Loucy (cell line): ENCODE data around the gene NEIL1.

Source experiments
- H2AFZ ChIP-seq: fragments of 200-600 bp; sonication (generic); 2 replicates; pipeline ENCODE4 v1.6.0; 2016; ENCODE audit warnings: antibody characterized with exemption, mild to moderate bottlenecking, low read length, moderate library complexity
- H3F3A ChIP-seq: fragments of 200-600 bp; 2 replicates; pipeline ENCODE4 v1.6.0; 2016; ENCODE audit warnings: antibody characterized with exemption, low read depth, mild to moderate bottlenecking
- H3K27me3 ChIP-seq: fragments of 200-600 bp; sonication (generic); 2 replicates; pipeline ENCODE4 v1.6.1; 2014; ENCODE audit warnings: low read length, mild to moderate bottlenecking; ENCODE audit not compliant: insufficient read depth, poor library complexity, severe bottlenecking
- H3K36me3 ChIP-seq: fragments of 200-600 bp; sonication (generic); 2 replicates; pipeline ENCODE4 v1.6.1; 2016; ENCODE audit warnings: low read length; ENCODE audit not compliant: insufficient read depth
- H3K4me1 ChIP-seq: fragments of 200-600 bp; sonication (generic); 2 replicates; pipeline ENCODE4 v1.5.1; 2014; ENCODE audit warnings: low read length, mild to moderate bottlenecking; ENCODE audit not compliant: insufficient read depth, poor library complexity, severe bottlenecking
- H3K4me2 ChIP-seq: fragments of 200-600 bp; sonication (generic); 2 replicates; pipeline ENCODE4 v1.6.0; 2014; ENCODE audit warnings: antibody characterized with exemption, low read length, low read depth, mild to moderate bottlenecking; ENCODE audit not compliant: poor library complexity, severe bottlenecking
- H3K4me3 ChIP-seq: fragments of 200-600 bp; sonication (generic); 2 replicates; pipeline ENCODE4 v1.5.1; 2014; ENCODE audit warnings: low read length, mild to moderate bottlenecking, mixed read lengths; ENCODE audit not compliant: poor library complexity, severe bottlenecking
- H3K79me2 ChIP-seq: fragments of 200-600 bp; sonication (generic); 2 replicates; pipeline ENCODE4 v1.6.1; 2014; ENCODE audit warnings: low read length; ENCODE audit not compliant: insufficient read depth
- H3K9ac ChIP-seq: fragments of 200-600 bp; sonication (generic); 2 replicates; pipeline ENCODE4 v1.6.0; 2014; ENCODE audit warnings: mild to moderate bottlenecking, low read depth, low read length, moderate library complexity; ENCODE audit not compliant: poor library complexity, severe bottlenecking
- H3K9me2 ChIP-seq: fragments of 200-600 bp; sonication (generic); replicated peaks from 2 replicates; pipeline ENCODE4 v1.6.1; 2016; ENCODE audit warnings: low read depth, low read length, mixed read lengths
- H3K9me3 ChIP-seq: fragments of 200-600 bp; sonication (generic); 2 replicates; pipeline ENCODE4 v1.6.1; 2014; ENCODE audit warnings: mild to moderate bottlenecking, antibody characterized with exemption, low read length, low read depth; ENCODE audit not compliant: insufficient read depth
- H4K20me1 ChIP-seq: fragments of 200-600 bp; sonication (generic); 2 replicates; pipeline ENCODE4 v1.6.0; 2014; ENCODE audit warnings: antibody characterized with exemption, low read length, mild to moderate bottlenecking; ENCODE audit not compliant: insufficient read depth, poor library complexity, severe bottlenecking
- CTCF ChIP-seq: fragments of 200-600 bp; sonication (generic); conservative IDR thresholded peaks from 2 replicates; pipeline ENCODE4 v1.5.1; 2014; ENCODE audit warnings: mild to moderate bottlenecking, antibody characterized with exemption, low read length
- EZH2phosphoT487 ChIP-seq: fragments of 200-600 bp; IDR thresholded peaks from 2 replicates; pipeline ENCODE4 v1.6.1; 2018; ENCODE audit warnings: antibody characterized with exemption, mild to moderate bottlenecking, moderate library complexity, borderline replicate concordance

The NEIL1 gene

GRCh38 chr15:75349851-75350588 is 3.2 kb downstream of the NEIL1 start:
- H3K9me3 ChIP-seq = peaks cover 16% of the 10 kb centered on the region; the same call in 1 of the 2 replicates
- H4K20me1 ChIP-seq = no peaks in the 10 kb centered on the region
- H3K9me2 ChIP-seq = no peaks in the 10 kb centered on the region
- H3K36me3 ChIP-seq = no peaks in the 10 kb centered on the region
- no peaks in the 10 kb centered on the region for H3K27me3 ChIP-seq
- no peak overlapping the region for H2AFZ ChIP-seq
- H3K9ac ChIP-seq = peak overlapping the region; percentile 63
- peak overlapping the region; percentile 75 for H3K4me2 ChIP-seq
- peak overlapping the region; percentile 49 for H3K4me3 ChIP-seq
- H3F3A ChIP-seq = no peaks in the 10 kb centered on the region; the same call in 1 of the 2 replicates
- no peak for TF ChIP-seq EZH2phosphoT487
- TF ChIP-seq CTCF = no peak
- peaks cover 28% of the 10 kb centered on the region for H3K4me1 ChIP-seq
- H3K79me2 ChIP-seq = no peaks in the 10 kb centered on the region

GRCh38 chr15:75350601-75351361 is 3.9 kb downstream of the NEIL1 start:
- TF ChIP-seq EZH2phosphoT487 (no peak), CTCF (no peak)
- no peaks in the 10 kb centered on the region; the same call in 1 of the 2 replicates for H3F3A ChIP-seq
- peak overlapping the region; percentile 63 for H3K9ac ChIP-seq
- peaks cover 28% of the 10 kb centered on the region for H3K4me1 ChIP-seq
- H3K4me2 ChIP-seq = peak overlapping the region; percentile 75
- no peaks in the 10 kb centered on the region for H4K20me1 ChIP-seq
- H2AFZ ChIP-seq = no peak overlapping the region
- H3K9me2 ChIP-seq = no peaks in the 10 kb centered on the region
- no peaks in the 10 kb centered on the region for H3K27me3 ChIP-seq
- H3K4me3 ChIP-seq = peak overlapping the region; percentile 49
- peaks cover 16% of the 10 kb centered on the region; the same call in 1 of the 2 replicates for H3K9me3 ChIP-seq
- no peaks in the 10 kb centered on the region for H3K79me2 ChIP-seq
- H3K36me3 ChIP-seq = no peaks in the 10 kb centered on the region

- Histone ChIP-seq H3F3A (no peaks in the 10 kb centered on the region; the same call in 1 of the 2 replicates), H4K20me1 (no peaks in the 10 kb centered on the region), H3K9me2 (no peaks in the 10 kb centered on the region), H2AFZ (no peak overlapping the region), H3K4me2 (no peak overlapping the region), H3K79me2 (no peaks in the 10 kb centered on the region), H3K27me3 (no peaks in the 10 kb centered on the region), H3K9ac (no peak overlapping the region), H3K4me1 (peaks cover 28% of the 10 kb centered on the region), H3K9me3 (peaks cover 16% of the 10 kb centered on the region; the same call in 1 of the 2 replicates), H3K4me3 (no peak overlapping the region), H3K36me3 (no peaks in the 10 kb centered on the region)
- no peak for TF ChIP-seq CTCF
- no peak for TF ChIP-seq EZH2phosphoT487
Observed at GRCh38 chr15:75352186-75353080, 5.6 kb downstream of the NEIL1 start.
